Measurements from ENCODE around the gene HIRIP3.

The HIRIP3 gene

GRCh38 chr16:30011714-30012504 lies 16.5 kb upstream of the HIRIP3 start:
- H3K4me3 ChIP-seq (ENCODE audit: low read length), result peak overlapping the region; percentile 71
- no peaks in the 10 kb centered on the region for H3K9me2 ChIP-seq (replicated peaks; ENCODE audit: control insufficient read depth, low read length)
- no peaks in the 10 kb centered on the region for H3F3A ChIP-seq (ENCODE audit: control insufficient read depth, insufficient read depth)
- no peaks in the 10 kb centered on the region for H3K79me2 ChIP-seq (ENCODE audit: control insufficient read depth, low read length)
- peaks cover 31% of the 10 kb centered on the region for H3K27me3 ChIP-seq (ENCODE audit: control insufficient read depth, low read length)
- TF ChIP-seq CTCF (IDR thresholded peaks at IDR 0.05; ENCODE audit: low read depth, low read length, poor library complexity, severe bottlenecking) (no peak), EZH2phosphoT487 (IDR thresholded peaks at IDR 0.05; ENCODE audit: borderline replicate concordance, low read length) (no peak)
- no peaks in the 10 kb centered on the region for H3K36me3 ChIP-seq (ENCODE audit: control insufficient read depth, low read length)
- no peaks in the 10 kb centered on the region for H4K20me1 ChIP-seq (ENCODE audit: control insufficient read depth, insufficient read depth, low read depth, low read length)
- peak overlapping the region; percentile 76 for H3K4me2 ChIP-seq (ENCODE audit: low read length)
- H3K9me3 ChIP-seq (ENCODE audit: control insufficient read depth, insufficient read depth, low read length), result no peaks in the 10 kb centered on the region
- H3K4me1 ChIP-seq (ENCODE audit: control insufficient read depth, low read length), result peaks cover 26% of the 10 kb centered on the region
- H3K27ac ChIP-seq (ENCODE audit: low read depth, low read length), result no peak overlapping the region

GRCh38 chr16:30010844-30011713 lies 15.7 kb upstream of the HIRIP3 start, which contains the start of gene DOC2A:
Gene DOC2A, minus strand, starts transcription at chr16:30011027. Its CDS starts 805 bp downstream, at chr16:30010222.
- TF ChIP-seq EZH2phosphoT487 (IDR thresholded peaks at IDR 0.05; ENCODE audit: borderline replicate concordance, low read length) (0 out of 2 replicates have a peak, but pooled peaks have one; percentile 25), CTCF (IDR thresholded peaks at IDR 0.05; ENCODE audit: low read depth, low read length, poor library complexity, severe bottlenecking) (no peak)
- no peaks in the 10 kb centered on the region for H3F3A ChIP-seq (ENCODE audit: control insufficient read depth, insufficient read depth)

GRCh38 chr16:30009990-30010843 lies 14.8 kb upstream of the HIRIP3 start:
- peak overlapping the region; percentile 76 for H3K4me2 ChIP-seq (ENCODE audit: low read length)
- H3K79me2 ChIP-seq (ENCODE audit: control insufficient read depth, low read length), result no peaks in the 10 kb centered on the region
- peaks cover 26% of the 10 kb centered on the region for H3K4me1 ChIP-seq (ENCODE audit: control insufficient read depth, low read length)
- H3F3A ChIP-seq (ENCODE audit: control insufficient read depth, insufficient read depth), result no peaks in the 10 kb centered on the region
- no peak for TF ChIP-seq EZH2phosphoT487 (IDR thresholded peaks at IDR 0.05; ENCODE audit: borderline replicate concordance, low read length)
- TF ChIP-seq CTCF (IDR thresholded peaks at IDR 0.05; ENCODE audit: low read depth, low read length, poor library complexity, severe bottlenecking), result no peak
- no peak overlapping the region for H3K27ac ChIP-seq (ENCODE audit: low read depth, low read length)
- no peaks in the 10 kb centered on the region for H4K20me1 ChIP-seq (ENCODE audit: control insufficient read depth, insufficient read depth, low read depth, low read length)
- H3K36me3 ChIP-seq (ENCODE audit: control insufficient read depth, low read length), result peaks cover 8% of the 10 kb centered on the region
- peaks cover 31% of the 10 kb centered on the region for H3K27me3 ChIP-seq (ENCODE audit: control insufficient read depth, low read length)
- no peaks in the 10 kb centered on the region for H3K9me2 ChIP-seq (replicated peaks; ENCODE audit: control insufficient read depth, low read length)
- H3K9me3 ChIP-seq (ENCODE audit: control insufficient read depth, insufficient read depth, low read length), result no peaks in the 10 kb centered on the region
- peak overlapping the region; percentile 71 for H3K4me3 ChIP-seq (ENCODE audit: low read length)

More at GRCh38 chr16:30010844-30011713, 15.7 kb upstream of the HIRIP3 start, which contains the start of gene DOC2A:
- H3K4me1 ChIP-seq (ENCODE audit: control insufficient read depth, low read length), result peaks cover 26% of the 10 kb centered on the region
- no peaks in the 10 kb centered on the region for H4K20me1 ChIP-seq (ENCODE audit: control insufficient read depth, insufficient read depth, low read depth, low read length)
- H3K79me2 ChIP-seq (ENCODE audit: control insufficient read depth, low read length), result no peaks in the 10 kb centered on the region
- H3K4me3 ChIP-seq (ENCODE audit: low read length), result peak within 1 kb of the TSS; percentile 71
- H3K36me3 ChIP-seq (ENCODE audit: control insufficient read depth, low read length), result peaks cover under 1% of the 10 kb centered on the region
- peak within 1 kb of the TSS; percentile 76 for H3K4me2 ChIP-seq (ENCODE audit: low read length)
- H3K9me3 ChIP-seq (ENCODE audit: control insufficient read depth, insufficient read depth, low read length), result no peaks in the 10 kb centered on the region
- H3K9me2 ChIP-seq (replicated peaks; ENCODE audit: control insufficient read depth, low read length), result no peaks in the 10 kb centered on the region
- H3K27ac ChIP-seq (ENCODE audit: low read depth, low read length), result no peak within 1 kb of the TSS
- peaks cover 31% of the 10 kb centered on the region for H3K27me3 ChIP-seq (ENCODE audit: control insufficient read depth, low read length)

Measured in DOHH2 (cell line).